HCT116 (cell line): ENCODE measurements around the gene TBC1D25. TPM values are rescaled to one million over a fixed set of nuclear protein-coding genes. Genes with fewer than 3 reads are reported as not detected.

ENCODE experiments used
- ATAC-seq: fragments of 200-7000 bp; cut with Tn5 transposase; 2 replicates; pipeline ENCODE4 v1.9.1; 2020; ENCODE audit warnings: mild to moderate bottlenecking, moderate library complexity
- BruUV-seq: library from RNA; stranded (reverse); fragments of 400-500 nt; replicated peaks from 2 replicates; lab custom pipeline; 2021; lab: Mats Ljungman, UMichigan
- CTCF ChIA-PET: fragments of 300-600 bp; sonication (Branson Sonifier 250); formaldehyde crosslinking; loops from one replicate; lab custom pipeline; 2021; ENCODE audit warnings: antibody characterized with exemption; lab: Charles Lee
- POLR2A ChIA-PET: fragments of 300-600, 350-600 bp; sonication (Branson Sonifier 250); formaldehyde crosslinking; loops from one replicate; lab custom pipeline; 2021; ENCODE audit warnings: antibody characterized with exemption; lab: Charles Lee
- RAD21 ChIA-PET, 2 experiments: fragments of 300-600 bp; sonication (Branson Sonifier 250); formaldehyde crosslinking; loops; one replicate each; lab custom pipeline; 2023; ENCODE audit warnings: low total read pairs in 2 of 2; ENCODE audit not compliant: uncharacterized antibody in 2 of 2, unreplicated experiment in 2 of 2, low non-redundant PET in 1 of 2; lab: Charles Lee
- DNase-seq: peaks from one replicate; pipeline ENCODE4 v3.0.0-alpha.2; 2010; ENCODE audit warnings: low read depth, low spot score
- H2AFZ ChIP-seq: fragments of 200-600 bp; shearing (Covaris generic), sonication (generic); 2 replicates; pipeline ENCODE4 v1.6.1; 2017; ENCODE audit warnings: low read depth, mixed run types, mixed read lengths, antibody characterized with exemption, low read length; ENCODE audit not compliant: poor library complexity, severe bottlenecking
- H3K27ac ChIP-seq: 2 replicates; pipeline ENCODE4 v1.5.1; 2012; ENCODE audit warnings: low read depth, low read length
- H3K27me3 ChIP-seq: fragments of 200-600 bp; sonication (generic); 2 replicates; pipeline ENCODE4 v1.6.1; 2016; ENCODE audit warnings: mixed run types, low read length, mixed read lengths; ENCODE audit not compliant: insufficient read depth
- H3K36me3 ChIP-seq, 2 experiments: fragments of 200-500 bp in 1 of 2; fragments of 200-600 bp in 1 of 2; sonication (Bioruptor generic) in 1 of 2; sonication (generic) in 1 of 2; 2 replicates each; pipeline versions ENCODE4 v1.5.1 to v1.6.1; 2014 to 2016; ENCODE audit warnings: low read length in 2 of 2, inconsistent platforms in 1 of 2, mixed read lengths in 1 of 2, mixed run types in 1 of 2; ENCODE audit not compliant: insufficient read depth in 2 of 2, control insufficient read depth in 1 of 2
- H3K4me1 ChIP-seq, 2 experiments: fragments of 200-600 bp in 1 of 2; sonication (generic) in 1 of 2; 2 replicates each; pipeline versions ENCODE4 v1.5.1 to v1.6.1; 2012 to 2017; ENCODE audit warnings: low read length in 2 of 2, inconsistent platforms in 1 of 2, mild to moderate bottlenecking in 1 of 2, mixed read lengths in 1 of 2, mixed run types in 1 of 2, moderate library complexity in 1 of 2; ENCODE audit not compliant: insufficient read depth in 2 of 2, control insufficient read depth in 1 of 2
- H3K4me2 ChIP-seq: fragments of 200-600 bp; sonication (generic); 2 replicates; pipeline ENCODE4 v1.6.1; 2017; ENCODE audit warnings: mixed run types, low read length, mixed read lengths
- H3K4me3 ChIP-seq, 2 experiments: fragments of 200-600 bp in 1 of 2; sonication (generic) in 1 of 2; replicated peaks in 1 of 2; 2 replicates each; pipeline ENCODE4 v1.5.1; 2011 to 2016; ENCODE audit warnings: low read length in 2 of 2, control low read depth in 1 of 2, low read depth in 1 of 2, mild to moderate bottlenecking in 1 of 2, mixed read lengths in 1 of 2, mixed run types in 1 of 2
- H3K79me2 ChIP-seq: fragments of 200-600 bp; sonication (generic); 2 replicates; pipeline ENCODE4 v1.6.1; 2017; ENCODE audit warnings: mild to moderate bottlenecking, mixed run types, low read length, moderate library complexity, mixed read lengths; ENCODE audit not compliant: insufficient read depth
- H3K9ac ChIP-seq: fragments of 200-600 bp; sonication (generic); 2 replicates; pipeline ENCODE4 v1.6.1; 2016; ENCODE audit warnings: low read length, mixed read lengths
- H3K9me2 ChIP-seq: fragments of 200-600 bp; sonication (generic), shearing (Covaris generic); 2 replicates; pipeline ENCODE4 v1.6.1; 2017; ENCODE audit warnings: mixed run types, mild to moderate bottlenecking, moderate library complexity; ENCODE audit not compliant: insufficient read depth
- H3K9me3 ChIP-seq, 2 experiments: fragments of 200-500 bp in 1 of 2; fragments of 200-600 bp in 1 of 2; sonication (Bioruptor generic) in 1 of 2; sonication (generic) in 1 of 2; 2 replicates each; pipeline ENCODE4 v1.6.1; 2014 to 2017; ENCODE audit warnings: low read length in 2 of 2, mixed read lengths in 2 of 2, inconsistent platforms in 1 of 2, low read depth in 1 of 2, mild to moderate bottlenecking in 1 of 2, mixed run types in 1 of 2, moderate library complexity in 1 of 2; ENCODE audit not compliant: control insufficient read depth in 1 of 2, insufficient read depth in 1 of 2
- H4K20me1 ChIP-seq: fragments of 200-600 bp; sonication (generic), shearing (Covaris generic); 2 replicates; pipeline ENCODE4 v1.6.1; 2017; ENCODE audit warnings: mixed run types, mild to moderate bottlenecking, moderate library complexity; ENCODE audit not compliant: insufficient read depth
- CEBPB ChIP-seq: IDR thresholded peaks from 2 replicates; pipeline ENCODE4 v1.6.1; 2012; ENCODE audit warnings: low read depth
- EZH2phosphoT487 ChIP-seq: fragments of 200-600 bp; IDR thresholded peaks from 2 replicates; pipeline ENCODE4 v1.6.1; 2018; ENCODE audit warnings: antibody characterized with exemption, borderline replicate concordance
- FOSL1 ChIP-seq: IDR thresholded peaks from 2 replicates; pipeline ENCODE4 v1.6.1; 2012; ENCODE audit warnings: low read depth
- POLR2AphosphoS5 ChIP-seq: IDR thresholded peaks from 2 replicates; pipeline ENCODE4 v1.6.1; 2011; ENCODE audit warnings: mild to moderate bottlenecking, low read depth, low read length, moderate library complexity
- SIN3A ChIP-seq: IDR thresholded peaks from 2 replicates; pipeline ENCODE4 v1.6.1; 2012; ENCODE audit warnings: low read depth
- SP1 ChIP-seq: IDR thresholded peaks from 2 replicates; pipeline ENCODE4 v1.6.1; 2012; ENCODE audit warnings: low read depth
- YY1 ChIP-seq: IDR thresholded peaks from 2 replicates; pipeline ENCODE4 v1.6.1; 2011; ENCODE audit warnings: low read length, low read depth, moderate library complexity, mild to moderate bottlenecking; ENCODE audit not compliant: insufficient replicate concordance; ENCODE audit errors: extremely low read depth
- ZNF274 ChIP-seq: fragments of 200-500 bp; sonication (Bioruptor generic); IDR thresholded peaks from 2 replicates; pipeline ENCODE4 v1.6.1; 2014; ENCODE audit warnings: mild to moderate bottlenecking, low read depth, low read length, inconsistent platforms
- intact Hi-C: fragments of 100-400 bp; cut with micrococcal nuclease; formaldehyde crosslinking; loops from 2 replicates; pipeline ENCODE4 v1.10.0; 2022
- total RNA-seq: library from RNA; stranded (reverse); gene quantifications from one replicate; pipeline ENCODE4 v1.2.1, GENCODE V29; 2021; ENCODE audit not compliant: unreplicated experiment
- TF ChIP-seq, protein P1 (sequence below): IDR thresholded peaks from 2 replicates; pipeline ENCODE4 v1.6.1; 2012; ENCODE audit warnings: low read depth
- TF ChIP-seq, protein P2 (sequence below): IDR thresholded peaks from 2 replicates; pipeline ENCODE4 v1.6.1; 2012
- TF ChIP-seq, protein P3 (sequence below): IDR thresholded peaks from 2 replicates; pipeline ENCODE4 v1.6.1; 2011; ENCODE audit warnings: mild to moderate bottlenecking, low read length, moderate library complexity; ENCODE audit not compliant: insufficient replicate concordance; ENCODE audit errors: extremely low read depth
- TF ChIP-seq, protein P4 (sequence below): IDR thresholded peaks from 2 replicates; pipeline ENCODE4 v1.6.1; 2012

Gene TBC1D25
- total RNA-seq, 1 experiment from 2014 or later = 10.5 TPM

DNA sequence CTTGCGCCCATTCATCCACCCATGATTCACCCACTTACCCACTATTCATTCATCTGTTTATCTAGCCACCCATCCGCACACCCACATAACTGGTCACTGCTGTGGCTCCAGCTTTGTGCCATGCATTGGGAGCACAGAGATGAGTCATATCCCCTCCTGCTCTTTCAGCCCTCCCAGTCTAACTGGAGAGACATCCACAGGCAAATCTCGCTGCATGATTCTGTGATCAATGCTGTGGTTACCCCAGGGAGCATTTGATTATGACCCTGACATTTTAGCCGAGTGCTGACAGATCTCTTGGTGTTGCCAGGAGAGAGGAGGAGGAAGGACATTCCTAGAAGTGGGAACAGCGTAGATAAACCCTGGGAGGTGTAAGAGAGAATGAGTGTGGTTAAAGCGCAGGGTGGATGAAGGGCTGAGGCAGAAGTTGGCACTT, 41.1 kb upstream of the TBC1D25 start:
- POLR2A ChIA-PET = no interaction called here
- peak overlapping the region in 1 of 2 experiments; percentile 30; a peak in 2 of 4 replicates for H3K4me3 ChIP-seq
- no peaks in the 10 kb centered on the region for H3K27me3 ChIP-seq
- CTCF ChIA-PET = no interaction called here
- H3K9ac ChIP-seq = peak overlapping the region; percentile 40; the same call in 1 of the 2 replicates
- TF ChIP-seq YY1 (no peak), CEBPB (no peak)
- TF ChIP-seq, protein P1, sequence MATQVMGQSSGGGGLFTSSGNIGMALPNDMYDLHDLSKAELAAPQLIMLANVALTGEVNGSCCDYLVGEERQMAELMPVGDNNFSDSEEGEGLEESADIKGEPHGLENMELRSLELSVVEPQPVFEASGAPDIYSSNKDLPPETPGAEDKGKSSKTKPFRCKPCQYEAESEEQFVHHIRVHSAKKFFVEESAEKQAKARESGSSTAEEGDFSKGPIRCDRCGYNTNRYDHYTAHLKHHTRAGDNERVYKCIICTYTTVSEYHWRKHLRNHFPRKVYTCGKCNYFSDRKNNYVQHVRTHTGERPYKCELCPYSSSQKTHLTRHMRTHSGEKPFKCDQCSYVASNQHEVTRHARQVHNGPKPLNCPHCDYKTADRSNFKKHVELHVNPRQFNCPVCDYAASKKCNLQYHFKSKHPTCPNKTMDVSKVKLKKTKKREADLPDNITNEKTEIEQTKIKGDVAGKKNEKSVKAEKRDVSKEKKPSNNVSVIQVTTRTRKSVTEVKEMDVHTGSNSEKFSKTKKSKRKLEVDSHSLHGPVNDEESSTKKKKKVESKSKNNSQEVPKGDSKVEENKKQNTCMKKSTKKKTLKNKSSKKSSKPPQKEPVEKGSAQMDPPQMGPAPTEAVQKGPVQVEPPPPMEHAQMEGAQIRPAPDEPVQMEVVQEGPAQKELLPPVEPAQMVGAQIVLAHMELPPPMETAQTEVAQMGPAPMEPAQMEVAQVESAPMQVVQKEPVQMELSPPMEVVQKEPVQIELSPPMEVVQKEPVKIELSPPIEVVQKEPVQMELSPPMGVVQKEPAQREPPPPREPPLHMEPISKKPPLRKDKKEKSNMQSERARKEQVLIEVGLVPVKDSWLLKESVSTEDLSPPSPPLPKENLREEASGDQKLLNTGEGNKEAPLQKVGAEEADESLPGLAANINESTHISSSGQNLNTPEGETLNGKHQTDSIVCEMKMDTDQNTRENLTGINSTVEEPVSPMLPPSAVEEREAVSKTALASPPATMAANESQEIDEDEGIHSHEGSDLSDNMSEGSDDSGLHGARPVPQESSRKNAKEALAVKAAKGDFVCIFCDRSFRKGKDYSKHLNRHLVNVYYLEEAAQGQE = no peak
- no peak for DNase-seq
- ATAC-seq = peak; percentile 80
- BruUV-seq = no TSS peak
- no peaks in the 10 kb centered on the region for H3K9me2 ChIP-seq
- H3K4me2 ChIP-seq = peak overlapping the region; percentile 71
- intact Hi-C loops = loop anchor here (10.0 kb wide), 2 partner anchors 644 to 934 kb away; partner anchors contain the start of gene ARAF
- no peaks in the 10 kb centered on the region for H3K36me3 ChIP-seq
- peak overlapping the region; percentile 48 for H3K27ac ChIP-seq
- RAD21 ChIA-PET = no interaction called here
- peaks cover 12 to 37% of the 10 kb centered on the region in 2 experiments for H3K4me1 ChIP-seq
- H3K79me2 ChIP-seq = no peaks in the 10 kb centered on the region
- H4K20me1 ChIP-seq = no peaks in the 10 kb centered on the region
- H3K9me3 ChIP-seq = no peaks in the 10 kb centered on the region
- peak overlapping the region; percentile 40 for H2AFZ ChIP-seq

DNA sequence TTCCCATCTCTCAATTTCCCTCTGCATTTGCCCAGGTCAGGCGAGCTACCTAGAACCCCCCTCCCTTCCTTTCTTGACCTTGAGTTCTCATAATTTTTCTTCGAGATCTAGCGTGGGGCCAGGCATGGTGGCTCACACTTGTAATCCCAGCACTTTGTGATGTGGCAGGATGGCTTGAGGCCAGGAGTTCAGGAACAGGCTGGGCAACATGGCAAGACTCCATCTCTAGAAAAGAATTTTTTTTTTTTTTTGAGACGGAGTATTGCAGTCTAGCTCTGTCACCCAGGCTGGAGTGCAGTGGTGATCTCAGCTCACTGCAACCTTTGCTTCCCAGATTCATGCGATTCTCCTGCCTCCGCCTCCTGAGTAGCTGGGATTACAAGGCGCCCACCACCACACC, 35.3 kb upstream of the TBC1D25 start:
- intact Hi-C loops = no loop called here
- ATAC-seq = no peak
- no peaks in the 10 kb centered on the region for H3K36me3 ChIP-seq
- H4K20me1 ChIP-seq = no peaks in the 10 kb centered on the region
- ChIA-PET CTCF (no interaction called here), RAD21 (no interaction called here), POLR2A (no interaction called here)
- no peak overlapping the region for H3K4me3 ChIP-seq
- no peak overlapping the region for H3K4me2 ChIP-seq
- no peaks in the 10 kb centered on the region for H3K27me3 ChIP-seq
- H3K9me2 ChIP-seq = no peaks in the 10 kb centered on the region
- BruUV-seq = no TSS peak
- no peak for DNase-seq
- H3K4me1 ChIP-seq = peaks cover 0 to 12% of the 10 kb centered on the region in 2 experiments; a peak in 2 of 4 replicates
- no peak overlapping the region for H2AFZ ChIP-seq
- no peak overlapping the region for H3K27ac ChIP-seq
- H3K9ac ChIP-seq = no peak overlapping the region
- H3K9me3 ChIP-seq = no peaks in the 10 kb centered on the region
- H3K79me2 ChIP-seq = no peaks in the 10 kb centered on the region
- TF ChIP-seq FOSL1 (no peak), EZH2phosphoT487 (no peak), SP1 (no peak), POLR2AphosphoS5 (no peak), SIN3A (no peak), ZNF274 (no peak)
- TF ChIP-seq, protein P2, sequence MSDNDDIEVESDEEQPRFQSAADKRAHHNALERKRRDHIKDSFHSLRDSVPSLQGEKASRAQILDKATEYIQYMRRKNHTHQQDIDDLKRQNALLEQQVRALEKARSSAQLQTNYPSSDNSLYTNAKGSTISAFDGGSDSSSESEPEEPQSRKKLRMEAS = no peak
- TF ChIP-seq, protein P3, sequence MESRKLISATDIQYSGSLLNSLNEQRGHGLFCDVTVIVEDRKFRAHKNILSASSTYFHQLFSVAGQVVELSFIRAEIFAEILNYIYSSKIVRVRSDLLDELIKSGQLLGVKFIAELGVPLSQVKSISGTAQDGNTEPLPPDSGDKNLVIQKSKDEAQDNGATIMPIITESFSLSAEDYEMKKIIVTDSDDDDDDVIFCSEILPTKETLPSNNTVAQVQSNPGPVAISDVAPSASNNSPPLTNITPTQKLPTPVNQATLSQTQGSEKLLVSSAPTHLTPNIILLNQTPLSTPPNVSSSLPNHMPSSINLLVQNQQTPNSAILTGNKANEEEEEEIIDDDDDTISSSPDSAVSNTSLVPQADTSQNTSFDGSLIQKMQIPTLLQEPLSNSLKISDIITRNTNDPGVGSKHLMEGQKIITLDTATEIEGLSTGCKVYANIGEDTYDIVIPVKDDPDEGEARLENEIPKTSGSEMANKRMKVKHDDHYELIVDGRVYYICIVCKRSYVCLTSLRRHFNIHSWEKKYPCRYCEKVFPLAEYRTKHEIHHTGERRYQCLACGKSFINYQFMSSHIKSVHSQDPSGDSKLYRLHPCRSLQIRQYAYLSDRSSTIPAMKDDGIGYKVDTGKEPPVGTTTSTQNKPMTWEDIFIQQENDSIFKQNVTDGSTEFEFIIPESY = no peak
- TF ChIP-seq, protein P4, sequence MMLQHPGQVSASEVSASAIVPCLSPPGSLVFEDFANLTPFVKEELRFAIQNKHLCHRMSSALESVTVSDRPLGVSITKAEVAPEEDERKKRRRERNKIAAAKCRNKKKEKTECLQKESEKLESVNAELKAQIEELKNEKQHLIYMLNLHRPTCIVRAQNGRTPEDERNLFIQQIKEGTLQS = no peak
